DMS53 treated with DMSO at 0.1 percent for 48 hours (cell line): ENCODE data around the gene PTPRD.

ENCODE experiments used
- DNase-seq: peaks from one replicate; lab custom pipeline; 2025; ENCODE audit not compliant: unreplicated experiment; lab: John Stamatoyannopoulos, UW

PTPRD gene

GRCh38 chr9:8754751-8755150 is 1858.1 kb downstream of the PTPRD start:
- DNase-seq, result no peak

GRCh38 chr9:8751406-8751930 is 1861.3 kb downstream of the PTPRD start:
- DNase-seq, result no peak

- no peak for DNase-seq
Observed at GRCh38 chr9:8750639-8751051, 1862.2 kb downstream of the PTPRD start.

GRCh38 chr9:8745347-8745746 is 1867.5 kb downstream of the PTPRD start:
- DNase-seq, result no peak

- no peak for DNase-seq
Observed at GRCh38 chr9:8738945-8739344, 1873.9 kb downstream of the PTPRD start.

- DNase-seq, result no peak
Observed at GRCh38 chr9:8736805-8737204, 1876.0 kb downstream of the PTPRD start.

- DNase-seq, result no peak
Observed at GRCh38 chr9:8734760-8735159, 1878.0 kb downstream of the PTPRD start.

- no peak for DNase-seq
Observed at GRCh38 chr9:8733131-8733954, 1879.5 kb downstream of the PTPRD start.

- no peak for DNase-seq
Observed at GRCh38 chr9:8732367-8733075, 1880.3 kb downstream of the PTPRD start.

GRCh38 chr9:8730618-8731017 is 1882.2 kb downstream of the PTPRD start:
- DNase-seq, result no peak

- DNase-seq, result no peak
Observed at GRCh38 chr9:8728910-8729309, 1883.9 kb downstream of the PTPRD start.

- no peak for DNase-seq
Observed at GRCh38 chr9:8727191-8727590, 1885.6 kb downstream of the PTPRD start.

GRCh38 chr9:8726692-8727091 is 1886.1 kb downstream of the PTPRD start:
- DNase-seq, result no peak

- DNase-seq, result no peak
Observed at GRCh38 chr9:8725635-8726034, 1887.2 kb downstream of the PTPRD start.

- DNase-seq, result no peak
Observed at GRCh38 chr9:8724284-8725018, 1888.4 kb downstream of the PTPRD start.

- no peak for DNase-seq
Observed at GRCh38 chr9:8723195-8723594, 1889.6 kb downstream of the PTPRD start.

- DNase-seq, result no peak
Observed at GRCh38 chr9:8719833-8720486, 1892.8 kb downstream of the PTPRD start.

- DNase-seq, result no peak
Observed at GRCh38 chr9:8718121-8718725, 1894.6 kb downstream of the PTPRD start.

- peak; percentile 23 for DNase-seq
Observed at GRCh38 chr9:8717146-8717545, 1895.7 kb downstream of the PTPRD start.

GRCh38 chr9:8715788-8716187 is 1897.0 kb downstream of the PTPRD start:
- no peak for DNase-seq

GRCh38 chr9:8713811-8714165 is 1899.0 kb downstream of the PTPRD start:
- no peak for DNase-seq
